HG03439 (cell line): ENCODE results near the gene CEBPB.

Experiments used
- ATAC-seq: cut with Tn5 transposase; IDR thresholded peaks from one replicate; pipeline ENCODE4 v1.9.1; 2021; ENCODE audit warnings: mild to moderate bottlenecking, moderate library complexity; ENCODE audit not compliant: unreplicated experiment

The CEBPB gene

GRCh38 chr20:50224531-50225255 is 34.1 kb downstream of the CEBPB start:
- ATAC-seq: no peak

GRCh38 chr20:50226093-50226974 is 35.7 kb downstream of the CEBPB start:
- no peak for ATAC-seq

- no peak for ATAC-seq
Observed at GRCh38 chr20:50227506-50227905, 36.9 kb downstream of the CEBPB start.

GRCh38 chr20:50229156-50229607 is 38.6 kb downstream of the CEBPB start:
- ATAC-seq: no peak

GRCh38 chr20:50230184-50230583 is 39.6 kb downstream of the CEBPB start:
- ATAC-seq: no peak

DNA sequence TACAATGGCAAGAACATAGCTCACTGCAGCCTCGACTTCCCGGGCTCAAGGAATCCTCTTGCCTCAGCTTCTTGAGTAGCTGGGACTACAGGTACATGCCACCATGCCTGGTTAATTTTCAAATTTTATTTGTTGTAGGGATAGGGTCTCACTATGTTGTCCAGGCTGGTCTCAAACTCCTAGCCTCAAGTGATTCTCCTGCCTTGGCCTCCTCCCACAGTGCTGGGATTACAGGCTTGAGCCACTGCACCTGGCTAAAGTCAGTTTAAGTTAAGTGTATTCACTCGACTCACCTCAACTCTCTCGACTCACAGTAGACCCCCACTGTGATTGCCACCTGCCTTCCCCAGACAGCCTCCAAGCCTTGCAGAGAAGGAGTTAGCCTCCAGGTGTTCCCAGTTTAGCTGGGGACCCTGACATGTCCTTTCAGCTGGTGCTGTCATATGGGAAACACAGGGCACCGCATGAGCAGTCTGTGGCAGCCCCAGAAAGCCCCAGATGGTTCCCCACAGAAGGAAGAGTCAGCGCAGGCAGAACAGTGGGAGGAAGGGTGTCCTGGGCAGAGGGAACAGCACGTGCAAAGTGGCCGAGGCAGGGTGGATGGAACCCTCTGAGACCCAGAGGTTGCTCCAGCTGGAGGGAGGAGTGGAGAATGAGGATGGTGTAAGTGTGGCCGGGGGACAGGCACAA is 40.4 kb downstream of the CEBPB start:
- ATAC-seq: no peak

DNA sequence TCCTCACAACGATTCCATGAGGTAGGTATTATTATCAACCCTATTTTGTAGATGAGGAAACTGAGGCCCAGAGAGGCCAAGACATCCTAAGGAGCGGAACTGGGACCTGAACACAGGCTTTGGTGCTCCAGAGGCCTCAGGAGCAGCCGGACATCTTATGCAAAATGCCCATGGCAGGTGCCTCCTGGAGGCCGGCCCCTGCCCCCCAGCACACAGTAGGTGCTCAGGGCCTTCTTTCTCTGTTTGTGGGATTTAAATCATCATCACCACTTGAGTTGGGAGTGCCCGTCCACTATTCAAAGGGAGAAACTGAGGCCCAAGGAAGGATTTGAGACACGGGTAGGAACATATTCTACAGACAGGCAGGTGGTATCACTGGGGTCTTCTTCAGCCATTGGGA is 41.2 kb downstream of the CEBPB start:
- ATAC-seq: no peak

DNA sequence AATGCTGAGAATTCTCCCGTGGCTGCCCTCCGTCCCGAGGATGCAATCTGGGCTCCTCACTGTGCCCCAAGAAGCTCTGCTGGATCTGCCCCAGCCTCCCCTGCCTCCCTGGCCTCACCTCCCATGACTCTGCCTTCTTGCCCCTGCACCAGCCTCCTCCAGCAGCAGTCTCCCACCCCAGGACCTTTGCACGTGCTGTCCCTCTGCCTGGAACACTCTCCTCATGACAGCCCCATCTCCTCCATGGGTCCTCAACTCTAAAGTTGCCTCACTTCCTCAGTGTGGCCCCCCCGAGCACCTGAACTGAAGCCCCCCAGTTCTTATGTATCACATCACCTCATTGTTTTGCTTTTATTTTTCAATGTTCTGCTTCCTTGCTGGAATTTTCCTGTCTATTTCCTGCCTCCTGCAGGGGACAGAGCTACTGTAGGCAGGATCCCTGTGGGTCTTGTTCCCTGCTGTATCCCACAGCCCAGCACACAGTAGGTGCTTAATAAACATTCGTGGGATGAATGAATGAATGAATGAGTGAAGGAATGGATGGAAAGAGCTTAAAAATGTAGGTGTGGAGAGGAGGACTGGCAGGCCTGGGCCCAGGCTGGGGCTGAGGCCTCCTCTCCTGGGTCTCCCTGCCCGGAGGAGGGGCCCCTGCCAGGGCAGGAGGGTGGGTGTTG is 42.2 kb downstream of the CEBPB start:
- ATAC-seq: no peak

DNA sequence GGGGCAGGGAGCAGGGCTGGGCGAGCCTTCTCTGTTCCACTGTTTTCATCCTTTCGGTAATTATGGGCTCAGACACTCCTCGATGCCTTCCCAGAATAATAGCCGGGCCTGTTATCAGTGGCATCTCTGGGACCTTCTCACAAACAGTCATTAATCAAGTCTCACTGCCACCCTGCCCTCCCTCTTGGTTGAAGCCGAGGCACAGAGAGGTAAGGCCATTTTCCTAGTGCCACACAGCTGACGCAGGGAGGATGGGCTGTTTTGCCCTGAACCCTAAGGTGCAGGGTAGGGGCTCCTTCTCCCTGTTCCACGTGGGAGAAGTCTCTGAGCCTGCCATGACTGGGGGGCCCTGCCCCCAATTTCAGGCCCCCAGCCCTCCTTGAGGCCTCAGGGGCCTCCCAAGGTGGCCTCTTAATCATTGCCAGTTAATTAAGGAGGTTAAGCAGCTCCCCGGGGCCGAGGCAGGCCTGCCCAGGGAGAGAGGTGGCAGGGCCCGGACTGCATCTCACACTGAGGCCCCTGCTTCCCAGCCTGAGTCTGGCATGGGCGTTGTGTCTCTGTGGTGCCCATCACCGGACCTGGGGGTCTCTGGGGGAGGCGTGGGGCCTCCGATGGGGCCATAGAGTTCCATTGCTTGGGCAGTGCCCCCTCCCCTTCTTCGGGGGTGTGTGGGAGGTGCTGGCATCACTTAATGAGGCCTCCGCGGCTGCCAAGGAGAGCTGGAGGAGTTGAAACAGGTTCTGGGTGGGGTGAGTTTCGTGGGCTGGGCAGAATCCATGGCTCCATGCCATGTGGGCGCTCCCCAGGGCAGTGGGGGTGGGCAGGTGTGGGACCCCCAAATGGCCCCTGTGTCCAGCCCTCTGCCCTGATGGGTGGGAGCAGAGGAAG is 42.9 kb downstream of the CEBPB start:
- no peak for ATAC-seq

- ATAC-seq: no peak
Observed at GRCh38 chr20:50234288-50234687, 43.7 kb downstream of the CEBPB start.

DNA sequence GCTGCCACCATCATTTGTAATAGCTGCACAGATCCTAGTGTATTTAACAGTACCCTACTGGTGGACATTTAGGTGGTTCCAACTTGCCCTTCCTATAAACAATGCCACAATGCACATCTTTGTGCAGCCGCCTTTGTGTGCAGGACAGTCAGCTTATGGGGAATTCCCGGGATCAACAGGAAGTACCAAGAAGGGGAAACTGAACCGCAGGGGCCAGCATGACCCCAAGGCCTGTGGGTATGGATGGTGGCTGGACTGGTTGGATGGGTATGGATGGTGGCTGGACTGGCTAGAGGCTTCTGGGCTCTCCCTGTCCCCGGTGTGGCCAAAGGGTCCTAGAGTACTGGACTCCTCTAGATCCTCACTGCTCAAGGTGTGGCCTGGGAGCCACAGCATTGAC is 46.7 kb downstream of the CEBPB start:
- no peak for ATAC-seq

DNA sequence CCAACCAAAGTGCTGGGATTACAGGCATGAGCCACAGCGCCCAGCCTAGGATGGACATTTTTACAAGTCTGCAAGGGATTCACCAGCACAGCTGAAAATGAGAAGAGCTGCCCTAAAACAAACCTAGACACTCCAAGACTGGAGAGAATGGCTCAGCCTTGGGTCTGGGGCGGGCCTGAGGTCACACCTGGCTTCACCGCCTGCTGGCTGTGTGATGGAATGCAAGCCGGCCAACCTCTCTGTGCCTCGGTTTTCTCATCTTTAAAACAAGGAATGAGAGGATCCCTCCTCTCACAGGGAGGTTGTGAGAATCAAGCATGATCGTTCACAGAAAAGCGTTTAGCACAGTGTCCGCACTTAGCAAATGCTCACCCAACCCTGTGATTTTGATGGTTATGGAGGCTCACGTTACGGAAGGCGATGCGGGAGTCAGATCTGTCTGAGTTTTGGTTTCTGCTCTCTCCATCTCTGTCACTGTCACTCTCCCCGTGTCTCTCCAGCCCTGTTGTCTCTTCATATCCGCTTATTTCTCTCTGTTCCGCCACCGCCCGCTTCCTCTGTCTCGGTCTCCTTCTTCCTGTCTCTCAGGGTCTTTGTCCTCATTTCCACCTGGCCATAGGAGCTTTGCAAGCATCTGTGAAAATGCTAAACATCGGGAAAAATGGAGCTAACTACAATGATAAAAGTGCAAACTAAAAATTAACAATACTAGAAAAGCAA is 47.6 kb downstream of the CEBPB start:
- no peak for ATAC-seq

- no peak for ATAC-seq
Observed at GRCh38 chr20:50240092-50240491, 49.5 kb downstream of the CEBPB start.

DNA sequence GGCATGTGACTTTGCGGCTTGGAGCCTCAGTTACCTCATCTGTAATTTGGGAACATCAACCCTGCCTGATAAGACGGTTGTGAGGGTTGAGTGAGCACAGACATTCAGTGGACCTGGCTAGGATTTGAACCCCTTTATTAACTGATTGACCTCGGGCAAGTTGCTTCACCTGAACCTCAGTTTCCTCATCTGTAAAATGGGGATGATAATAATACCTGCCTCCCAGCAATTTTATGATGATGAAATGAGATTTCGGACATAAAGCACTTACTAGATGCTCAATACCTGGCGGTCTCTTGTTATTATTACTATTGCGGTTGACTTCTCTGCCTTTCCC is 51.5 kb downstream of the CEBPB start:
- no peak for ATAC-seq
